ENCODE data around the gene MOV10L1.

Gene MOV10L1

DNA sequence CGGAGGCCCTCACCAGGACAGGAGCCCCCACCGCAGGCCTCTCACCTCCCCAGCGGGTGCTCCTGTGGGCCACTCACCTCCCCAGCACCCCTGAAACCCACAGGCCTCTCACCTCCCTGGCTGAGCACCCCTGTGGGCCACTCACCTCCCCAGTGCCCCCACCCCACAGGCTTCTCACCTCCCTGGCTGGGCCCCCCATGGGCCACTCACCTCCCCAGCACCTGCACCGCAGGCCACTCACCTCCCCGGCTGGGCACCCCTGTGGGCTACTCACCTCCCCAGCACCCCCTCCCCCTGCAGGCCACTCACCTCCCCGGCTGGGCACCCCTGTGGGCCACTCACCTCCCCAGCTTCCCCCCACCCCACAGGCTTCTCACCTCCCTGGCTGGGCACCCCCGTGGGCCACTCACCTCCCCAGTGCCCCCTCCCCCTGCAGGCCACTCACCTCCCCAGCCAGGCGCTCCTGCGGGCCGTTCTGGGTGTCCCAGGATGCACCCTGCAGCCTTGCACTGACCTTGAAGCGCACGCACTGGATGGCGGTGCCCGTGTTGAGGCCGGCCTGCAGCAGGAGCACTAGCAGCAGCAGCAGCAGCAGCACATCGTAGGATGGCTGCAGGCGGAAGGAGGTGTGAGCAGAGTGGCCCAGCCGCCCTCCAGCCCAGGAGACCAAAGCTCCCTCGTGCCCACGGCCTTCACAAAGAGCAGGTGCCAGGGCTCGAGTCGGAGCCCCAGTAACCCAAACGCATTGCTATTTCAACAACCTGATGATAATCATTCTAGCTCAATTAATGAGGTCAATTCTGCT, 26.0 kb upstream of the MOV10L1 start:
- H3K4me3 Mint-ChIP-seq, result no peak overlapping the region
- ATAC-seq (replicated peaks), result no peak
- DNase-seq, result no peak
- H3K27ac Mint-ChIP-seq, result no peak overlapping the region
- no peaks in the 10 kb centered on the region for H3K9me3 Mint-ChIP-seq
- peaks cover 11 to 31% of the 10 kb centered on the region in 2 donors for H3K27me3 Mint-ChIP-seq
- H3K36me3 Mint-ChIP-seq (ENCODE audit: insufficient read depth), result no peaks in the 10 kb centered on the region
- H3K4me1 Mint-ChIP-seq (ENCODE audit: low read depth in 2 of 2), result no peaks in the 10 kb centered on the region

GRCh38 chr22:50064453-50064852, 25.4 kb upstream of the MOV10L1 start:
- H3K27ac Mint-ChIP-seq, result no peak overlapping the region
- DNase-seq (no peak), ATAC-seq (replicated peaks) (no peak)
- no peaks in the 10 kb centered on the region for H3K36me3 Mint-ChIP-seq (ENCODE audit: insufficient read depth)
- no peak overlapping the region for H3K4me3 Mint-ChIP-seq
- no peaks in the 10 kb centered on the region for H3K4me1 Mint-ChIP-seq (ENCODE audit: low read depth in 2 of 2)
- peaks cover 5 to 26% of the 10 kb centered on the region in 2 donors for H3K27me3 Mint-ChIP-seq
- H3K9me3 Mint-ChIP-seq, result no peaks in the 10 kb centered on the region

DNA sequence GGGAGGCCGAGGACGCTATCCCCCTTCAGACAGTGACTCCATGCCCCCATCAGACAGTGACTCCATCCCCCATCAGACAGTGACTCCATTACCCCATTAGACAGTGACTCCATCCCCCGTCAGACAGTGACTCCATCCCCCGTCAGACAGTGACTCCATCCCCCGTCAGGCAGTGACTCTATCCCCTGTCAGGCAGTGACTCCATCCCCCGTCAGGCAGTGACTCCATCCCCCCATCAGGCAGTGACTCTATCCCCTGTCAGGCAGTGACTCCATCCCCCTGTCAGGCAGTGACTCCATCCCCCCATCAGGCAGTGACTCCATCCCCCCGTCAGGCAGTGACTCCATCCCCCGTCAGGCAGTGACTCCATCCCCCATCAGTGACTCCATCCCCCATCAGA, 22.6 kb upstream of the MOV10L1 start:
- Mint-ChIP-seq H3K36me3 (ENCODE audit: insufficient read depth) (no peaks in the 10 kb centered on the region), H3K4me3 (no peak overlapping the region), H3K9me3 (no peaks in the 10 kb centered on the region), H3K27me3 (peaks cover 0 to 14% of the 10 kb centered on the region in 2 donors), H3K4me1 (ENCODE audit: low read depth in 2 of 2) (no peaks in the 10 kb centered on the region), H3K27ac (no peak overlapping the region)
- DNase-seq, result no peak
- ATAC-seq (replicated peaks), result no peak

DNA sequence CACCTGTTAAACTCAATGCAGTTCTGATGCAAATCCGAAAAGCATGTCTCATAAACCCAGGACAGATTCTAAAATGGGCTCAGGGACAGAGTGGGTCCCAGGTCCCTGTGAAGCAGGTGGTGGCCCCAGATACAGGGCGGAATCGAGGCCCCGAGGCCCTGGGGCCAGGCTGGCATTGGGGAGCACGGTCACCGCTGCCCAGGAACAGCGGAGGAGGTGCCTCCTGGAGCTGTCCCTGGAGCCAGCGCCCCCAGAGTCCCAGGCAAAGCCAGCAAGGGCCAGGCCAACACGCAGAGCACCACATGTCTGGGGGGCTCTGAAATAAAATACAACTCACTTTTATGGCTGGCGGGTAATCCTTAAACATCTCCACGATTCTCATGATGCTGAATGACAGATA, 21.7 kb upstream of the MOV10L1 start:
- no peak for ATAC-seq (replicated peaks)
- H3K27ac Mint-ChIP-seq, result no peak overlapping the region
- H3K36me3 Mint-ChIP-seq (ENCODE audit: insufficient read depth), result no peaks in the 10 kb centered on the region
- peaks cover 0 to 14% of the 10 kb centered on the region in 2 donors for H3K27me3 Mint-ChIP-seq
- H3K9me3 Mint-ChIP-seq, result no peaks in the 10 kb centered on the region
- no peaks in the 10 kb centered on the region for H3K4me1 Mint-ChIP-seq (ENCODE audit: low read depth in 2 of 2)
- no peak overlapping the region for H3K4me3 Mint-ChIP-seq
- DNase-seq, result no peak

DNA sequence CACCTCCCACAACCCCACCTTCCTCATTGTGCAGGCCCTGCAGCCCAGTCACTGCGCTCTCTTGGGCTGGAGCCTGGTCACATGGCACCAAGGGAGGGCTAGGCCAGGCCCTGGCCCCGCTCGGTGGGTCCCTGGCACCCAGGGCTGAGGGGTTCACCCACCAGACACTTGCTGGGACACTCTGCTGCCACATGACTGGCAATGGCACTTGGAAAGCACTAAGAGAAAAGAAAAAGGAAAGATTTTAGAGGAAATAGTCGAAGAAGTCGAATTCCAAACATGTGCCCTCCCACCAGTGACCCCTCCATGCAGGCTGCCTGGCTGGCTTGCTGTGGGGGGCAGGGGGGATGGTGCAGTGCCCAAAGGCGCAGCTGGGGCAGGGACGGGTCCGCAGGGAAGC, 19.4 kb upstream of the MOV10L1 start:
- no peaks in the 10 kb centered on the region for H3K36me3 Mint-ChIP-seq (ENCODE audit: insufficient read depth)
- H3K4me3 Mint-ChIP-seq, result no peak overlapping the region
- H3K27ac Mint-ChIP-seq, result no peak overlapping the region
- H3K9me3 Mint-ChIP-seq, result no peaks in the 10 kb centered on the region
- DNase-seq (no peak), ATAC-seq (replicated peaks) (no peak)
- H3K4me1 Mint-ChIP-seq (ENCODE audit: low read depth in 2 of 2), result no peaks in the 10 kb centered on the region
- peaks cover 0 to 14% of the 10 kb centered on the region in 2 donors for H3K27me3 Mint-ChIP-seq

GRCh38 chr22:50071432-50072166, 18.2 kb upstream of the MOV10L1 start:
- Mint-ChIP-seq H3K27ac (no peak overlapping the region), H3K36me3 (ENCODE audit: insufficient read depth) (no peaks in the 10 kb centered on the region), H3K4me1 (ENCODE audit: low read depth in 2 of 2) (no peaks in the 10 kb centered on the region), H3K9me3 (no peaks in the 10 kb centered on the region), H3K27me3 (peaks cover 0 to 14% of the 10 kb centered on the region in 2 donors), H3K4me3 (no peak overlapping the region)
- DNase-seq (no peak), ATAC-seq (replicated peaks) (no peak)

GRCh38 chr22:50072167-50072555, 17.6 kb upstream of the MOV10L1 start:
- H3K4me3 Mint-ChIP-seq, result no peak overlapping the region
- ATAC-seq (replicated peaks) (no peak), DNase-seq (no peak)
- no peaks in the 10 kb centered on the region for H3K9me3 Mint-ChIP-seq
- H3K36me3 Mint-ChIP-seq (ENCODE audit: insufficient read depth), result no peaks in the 10 kb centered on the region
- H3K27me3 Mint-ChIP-seq, result peaks cover 0 to 14% of the 10 kb centered on the region in 2 donors
- H3K27ac Mint-ChIP-seq, result no peak overlapping the region
- no peaks in the 10 kb centered on the region for H3K4me1 Mint-ChIP-seq (ENCODE audit: low read depth in 2 of 2)

DNA sequence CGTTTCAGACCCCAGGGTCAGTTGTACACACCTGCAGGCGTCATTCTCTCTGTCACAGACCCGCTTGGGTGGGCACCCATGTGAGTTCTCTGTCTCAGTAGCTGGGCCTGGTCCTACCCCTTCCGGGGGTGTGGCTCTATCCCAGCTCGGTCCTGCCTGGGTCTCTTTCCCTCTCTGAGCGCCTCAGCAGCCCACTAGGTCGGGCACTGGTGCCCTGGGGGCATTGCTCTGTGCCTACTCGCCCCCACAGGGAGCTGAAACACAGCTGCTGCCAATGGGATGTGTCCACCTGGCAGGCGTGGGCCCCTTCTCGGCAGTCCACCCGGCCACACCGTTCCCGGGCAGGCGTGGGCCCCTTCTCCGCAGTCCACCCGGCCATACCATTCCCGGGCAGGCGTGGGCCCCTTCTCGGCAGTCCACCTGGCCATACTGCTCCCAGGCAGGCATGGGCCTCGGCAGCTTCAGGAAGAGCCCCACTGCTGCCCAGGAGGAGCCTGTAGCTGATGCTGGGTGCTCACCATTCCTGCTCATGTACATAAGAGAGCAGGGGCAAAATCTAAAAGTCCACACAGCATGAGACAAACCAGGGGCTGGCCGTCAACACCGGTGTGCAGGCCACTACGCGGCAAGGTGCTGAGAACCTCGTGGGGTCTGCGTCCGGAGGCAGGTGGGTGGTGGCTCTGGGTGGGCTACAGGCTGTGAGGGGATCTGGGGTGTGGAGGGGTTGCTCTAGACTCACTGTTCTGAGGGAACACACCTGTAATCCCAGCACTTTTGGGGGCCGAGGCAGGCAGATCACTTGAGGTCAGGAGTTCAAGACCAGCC, 16.9 kb upstream of the MOV10L1 start:
- Mint-ChIP-seq H3K4me1 (ENCODE audit: low read depth in 2 of 2) (no peaks in the 10 kb centered on the region), H3K36me3 (ENCODE audit: insufficient read depth) (no peaks in the 10 kb centered on the region), H3K4me3 (no peak overlapping the region), H3K9me3 (no peaks in the 10 kb centered on the region), H3K27ac (no peak overlapping the region), H3K27me3 (peaks cover 0 to 8% of the 10 kb centered on the region in 2 donors)
- DNase-seq, result no peak
- no peak for ATAC-seq (replicated peaks)

- DNase-seq (no peak), ATAC-seq (replicated peaks) (no peak)
- Mint-ChIP-seq H3K36me3 (ENCODE audit: insufficient read depth) (no peaks in the 10 kb centered on the region), H3K9me3 (no peaks in the 10 kb centered on the region), H3K27me3 (peaks cover 0 to 7% of the 10 kb centered on the region in 2 donors), H3K4me3 (no peak overlapping the region), H3K27ac (no peak overlapping the region), H3K4me1 (ENCODE audit: low read depth in 2 of 2) (no peaks in the 10 kb centered on the region)
Measured at GRCh38 chr22:50074056-50074455, 15.8 kb upstream of the MOV10L1 start.

GRCh38 chr22:50074551-50075530, 15.0 kb upstream of the MOV10L1 start:
- DNase-seq (no peak), ATAC-seq (replicated peaks) (no peak)
- no peak overlapping the region for H3K4me3 Mint-ChIP-seq
- H3K27me3 Mint-ChIP-seq, result peaks cover 0 to 7% of the 10 kb centered on the region in 2 donors
- no peaks in the 10 kb centered on the region for H3K4me1 Mint-ChIP-seq (ENCODE audit: low read depth in 2 of 2)
- H3K36me3 Mint-ChIP-seq (ENCODE audit: insufficient read depth), result no peaks in the 10 kb centered on the region
- no peaks in the 10 kb centered on the region for H3K9me3 Mint-ChIP-seq
- no peak overlapping the region for H3K27ac Mint-ChIP-seq

GRCh38 chr22:50076646-50077535, 12.9 kb upstream of the MOV10L1 start:
- Mint-ChIP-seq H3K36me3 (ENCODE audit: insufficient read depth) (no peaks in the 10 kb centered on the region), H3K9me3 (no peaks in the 10 kb centered on the region), H3K27ac (peak overlapping the region in 1 of 2 donors; percentile 35), H3K4me1 (ENCODE audit: low read depth in 2 of 2) (no peaks in the 10 kb centered on the region), H3K27me3 (peaks cover 0 to 13% of the 10 kb centered on the region in 2 donors), H3K4me3 (no peak overlapping the region)
- DNase-seq (no peak), ATAC-seq (replicated peaks) (no peak)

- Mint-ChIP-seq H3K9me3 (no peaks in the 10 kb centered on the region), H3K36me3 (ENCODE audit: insufficient read depth) (no peaks in the 10 kb centered on the region), H3K27me3 (peaks cover 0 to 14% of the 10 kb centered on the region in 2 donors), H3K4me3 (no peak overlapping the region), H3K4me1 (ENCODE audit: low read depth in 2 of 2) (no peaks in the 10 kb centered on the region), H3K27ac (no peak overlapping the region)
- DNase-seq, result no peak
- ATAC-seq (replicated peaks), result no peak
Measured at GRCh38 chr22:50078246-50078645, 11.6 kb upstream of the MOV10L1 start.
